Measurements from ENCODE around the gene H3-3A. TPM values are rescaled to one million over a fixed set of nuclear protein-coding genes. Genes with fewer than 3 reads are reported as not detected.
A peak's percentile ranks its signal among the peaks of the same experiment; 100 is the strongest.

Gene H3-3A
- total and polyA plus RNA-seq, 11 donors, result 241 to 471 (median 305) TPM

- 78 to 88% (median 85%) methylated on average over 4 of the region's 4 CpGs for WGBS, 4 donors
- TF ChIP-seq POLR2A (IDR thresholded peaks at IDR 0.05), result no peak
- no peak for TF ChIP-seq CTCF (IDR thresholded peaks at IDR 0.05)
- intact Hi-C loops (cut with DNase I), result no loop called here
- DNase-seq (no peak), ATAC-seq (no peak)
- Histone ChIP-seq H3K9me3 (no peaks in the 10 kb centered on the region), H3K4me3 (no peak overlapping the region), H3K27me3 (no peaks in the 10 kb centered on the region), H3K36me3 (no peaks in the 10 kb centered on the region), H3K27ac (peak overlapping the region in 1 of 12 donors; percentile 83), H3K4me1 (peaks cover 0 to 36% (median 0%) of the 10 kb centered on the region in 12 donors)
Measured at GRCh38 chr1:226044514-226045101, 17.9 kb upstream of the H3-3A start.

GRCh38 chr1:226046240-226046639, 16.3 kb upstream of the H3-3A start:
- TF ChIP-seq POLR2A (IDR thresholded peaks at IDR 0.05) (no peak), CTCF (IDR thresholded peaks at IDR 0.05) (no peak)
- DNase-seq (no peak), ATAC-seq (no peak)
- no peaks in the 10 kb centered on the region for H3K9me3 ChIP-seq
- no peak overlapping the region for H3K4me3 ChIP-seq
- H3K4me1 ChIP-seq, result peaks cover 0 to 40% (median 0%) of the 10 kb centered on the region in 12 donors
- no peaks in the 10 kb centered on the region for H3K27me3 ChIP-seq
- intact Hi-C loops (cut with DNase I), result no loop called here
- H3K27ac ChIP-seq, result no peak overlapping the region
- WGBS, 4 donors, result 93 to 94% (median 93%) methylated on average over 6 of the region's 6 CpGs
- H3K36me3 ChIP-seq, result no peaks in the 10 kb centered on the region

DNA sequence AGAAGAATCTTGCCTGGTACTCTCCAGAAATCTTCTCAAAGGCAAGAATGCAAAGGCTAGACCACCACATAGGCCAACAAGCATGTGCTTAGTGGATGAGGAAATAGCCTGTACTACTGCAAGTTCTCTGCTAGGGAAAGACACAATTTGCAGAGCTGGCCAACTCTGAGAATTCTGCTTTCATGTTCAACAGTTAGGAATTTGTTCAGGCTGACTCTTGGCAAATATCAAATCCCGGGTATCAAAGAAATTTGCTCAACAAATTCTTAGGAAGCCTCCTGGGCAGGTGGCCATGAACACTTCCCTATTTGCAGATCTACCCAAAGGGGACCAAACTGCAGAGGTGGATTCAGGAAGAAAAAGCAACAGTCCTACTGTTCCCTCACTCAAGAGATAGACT, 15.0 kb upstream of the H3-3A start:
- WGBS, 4 donors, result 51 to 67% (median 56%) methylated on average over 1 of the region's 1 CpG
- H3K27me3 ChIP-seq, result no peaks in the 10 kb centered on the region
- H3K27ac ChIP-seq, result no peak overlapping the region
- peaks cover 0 to 6% (median 0%) of the 10 kb centered on the region in 9 donors for H3K36me3 ChIP-seq
- intact Hi-C loops (cut with DNase I), result no loop called here
- no peaks in the 10 kb centered on the region for H3K9me3 ChIP-seq
- no peak overlapping the region for H3K4me3 ChIP-seq
- TF ChIP-seq POLR2A (IDR thresholded peaks at IDR 0.05), result no peak
- peaks cover 0 to 33% (median 0%) of the 10 kb centered on the region in 12 donors for H3K4me1 ChIP-seq
- DNase-seq, result no peak
- no peak for ATAC-seq

GRCh38 chr1:226048886-226049285, 13.6 kb upstream of the H3-3A start:
- no peaks in the 10 kb centered on the region for H3K9me3 ChIP-seq
- intact Hi-C loops (cut with DNase I), result no loop called here
- WGBS, 4 donors, result 88 to 95% (median 90%) methylated on average over 1 of the region's 1 CpG
- no peaks in the 10 kb centered on the region for H3K27me3 ChIP-seq
- H3K4me3 ChIP-seq, result no peak overlapping the region
- peaks cover 0 to 19% (median 0%) of the 10 kb centered on the region in 12 donors for H3K4me1 ChIP-seq
- DNase-seq (no peak), ATAC-seq (no peak)
- no peak overlapping the region for H3K27ac ChIP-seq
- H3K36me3 ChIP-seq, result peaks cover 0 to 6% (median 0%) of the 10 kb centered on the region in 9 donors
- TF ChIP-seq POLR2A (IDR thresholded peaks at IDR 0.05), result no peak
- TF ChIP-seq CTCF (IDR thresholded peaks at IDR 0.05), result no peak

GRCh38 chr1:226050133-226050532, 12.4 kb upstream of the H3-3A start:
- H3K4me1 ChIP-seq, result peaks cover 0 to 15% (median 0%) of the 10 kb centered on the region in 12 donors
- ATAC-seq, result no peak
- no peak for DNase-seq
- H3K9me3 ChIP-seq, result no peaks in the 10 kb centered on the region
- TF ChIP-seq POLR2A (IDR thresholded peaks at IDR 0.05) (no peak), CTCF (IDR thresholded peaks at IDR 0.05) (no peak)
- peaks cover 0 to 13% (median 0%) of the 10 kb centered on the region in 9 donors for H3K36me3 ChIP-seq
- H3K4me3 ChIP-seq, result no peak overlapping the region
- 82 to 95% (median 93%) methylated on average over 4 of the region's 4 CpGs for WGBS, 4 donors
- H3K27me3 ChIP-seq, result no peaks in the 10 kb centered on the region
- intact Hi-C loops (cut with DNase I), result loop anchor here in 1 of 10 donors (5.0 kb wide), 1 partner anchor 38 kb away; no protein-coding TSS in a partner anchor
- H3K27ac ChIP-seq, result no peak overlapping the region
